GM12864 (cell line): ENCODE results near the gene CACNA2D1.
"Not testable (repeated sequence)": the region's sequence is repeated elsewhere in the genome, so short reads cannot be mapped to it uniquely, and the experiment has no call there.

Experiments used
- DNase-seq: peaks from one replicate; pipeline ENCODE4 v3.0.0-alpha.2; 2011; ENCODE audit warnings: low read depth
- H3K4me3 ChIP-seq: 2 replicates; pipeline ENCODE4 v1.5.1; 2011; ENCODE audit warnings: mild to moderate bottlenecking, low read depth, low read length, control low read depth
- CTCF ChIP-seq: IDR thresholded peaks from 2 replicates; pipeline ENCODE4 v1.5.1; 2011; ENCODE audit warnings: low read depth, mild to moderate bottlenecking, moderate library complexity, low read length, control low read depth, inconsistent platforms; ENCODE audit errors: missing control alignments

Gene CACNA2D1

GRCh38 chr7:82021036-82021435, 422.5 kb downstream of the CACNA2D1 start:
- no peak for DNase-seq
- TF ChIP-seq CTCF, result no peak
- H3K4me3 ChIP-seq, result no peak overlapping the region

GRCh38 chr7:82019551-82020475, 423.8 kb downstream of the CACNA2D1 start:
- DNase-seq, result no peak

GRCh38 chr7:82018226-82018625, 425.4 kb downstream of the CACNA2D1 start:
- no peak overlapping the region for H3K4me3 ChIP-seq
- TF ChIP-seq CTCF, result no peak
- DNase-seq, result no peak

More at GRCh38 chr7:82019551-82020475, 423.8 kb downstream of the CACNA2D1 start:
- H3K4me3 ChIP-seq, result no peak overlapping the region
- TF ChIP-seq CTCF, result no peak

- peak; percentile 10 for TF ChIP-seq CTCF
- no peak overlapping the region for H3K4me3 ChIP-seq
- no peak for DNase-seq
These were observed 426.1 kb downstream of the CACNA2D1 start for GRCh38 chr7:82017334-82017943.

GRCh38 chr7:82015751-82016150, 427.8 kb downstream of the CACNA2D1 start:
- H3K4me3 ChIP-seq, result no peak overlapping the region
- no peak for TF ChIP-seq CTCF
- no peak for DNase-seq

- not testable (repeated sequence) for H3K4me3 ChIP-seq, DNase-seq
These were observed 429.0 kb downstream of the CACNA2D1 start for GRCh38 chr7:82014574-82014973.

- no peak for TF ChIP-seq CTCF
- no peak for DNase-seq
- no peak overlapping the region for H3K4me3 ChIP-seq
These were observed 431.1 kb downstream of the CACNA2D1 start for GRCh38 chr7:82012453-82012852.
